GM19328 (cell line): Measurements from ENCODE around the gene POLR3G.

ENCODE experiments used
- ATAC-seq: cut with Tn5 transposase; IDR thresholded peaks from one replicate; pipeline ENCODE4 v1.9.1; 2021; ENCODE audit warnings: mild to moderate bottlenecking, moderate library complexity; ENCODE audit not compliant: unreplicated experiment

Gene POLR3G, protein sequence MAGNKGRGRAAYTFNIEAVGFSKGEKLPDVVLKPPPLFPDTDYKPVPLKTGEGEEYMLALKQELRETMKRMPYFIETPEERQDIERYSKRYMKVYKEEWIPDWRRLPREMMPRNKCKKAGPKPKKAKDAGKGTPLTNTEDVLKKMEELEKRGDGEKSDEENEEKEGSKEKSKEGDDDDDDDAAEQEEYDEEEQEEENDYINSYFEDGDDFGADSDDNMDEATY

DNA sequence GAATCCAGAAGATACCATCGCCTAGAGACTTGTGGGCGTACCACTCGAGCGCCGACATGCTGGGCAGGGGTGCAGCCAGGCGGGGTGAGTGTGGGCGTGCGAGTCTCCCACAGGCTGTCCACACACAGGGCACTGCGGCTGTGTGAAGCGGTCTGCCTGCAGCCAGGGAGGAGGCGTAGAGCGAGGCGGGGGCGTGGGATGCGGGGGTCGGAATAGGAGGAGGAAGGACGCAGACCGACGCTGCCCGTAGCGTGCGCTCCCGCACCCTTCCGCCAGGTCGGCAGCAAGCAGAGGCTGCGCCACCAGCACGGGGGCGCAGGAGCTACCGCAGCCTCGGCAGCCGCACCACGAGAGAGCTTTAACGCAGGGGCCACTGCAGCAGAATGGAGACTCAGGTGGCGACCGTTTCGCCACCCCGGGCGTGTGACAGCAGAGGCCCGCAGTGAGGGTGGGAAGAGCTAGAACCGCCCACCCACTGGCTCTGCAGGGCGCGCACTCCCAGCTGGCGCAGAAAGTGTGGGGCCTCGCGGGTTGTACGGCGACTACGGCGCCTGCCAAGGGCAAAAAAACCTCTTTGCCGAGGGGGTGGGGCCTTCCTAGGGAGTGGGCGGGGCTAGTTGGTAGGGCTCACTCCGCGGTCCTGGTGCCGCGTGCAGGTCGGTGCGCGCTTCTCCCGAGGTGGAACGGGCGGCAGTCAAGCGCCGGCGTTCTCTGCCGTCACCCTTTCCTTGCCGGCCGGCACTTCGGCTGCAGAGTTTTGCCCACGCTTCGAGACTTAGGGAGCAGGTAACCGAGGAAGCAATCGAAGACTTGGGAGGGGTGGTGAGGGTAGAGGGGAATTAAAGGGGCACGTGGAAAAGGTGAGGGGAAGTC lies at the start of gene POLR3G, which contains the start of gene MBLAC2:
Gene POLR3G (plus strand): TSS at position 630 of the 873 bp plus-strand sequence. CDS start 10,704 bp downstream, outside the sequence.
Gene MBLAC2 (minus strand): TSS at position 537 of the 873 bp plus-strand sequence. CDS start 479 bp downstream, at position 58.
- ATAC-seq: peak; percentile 87

DNA sequence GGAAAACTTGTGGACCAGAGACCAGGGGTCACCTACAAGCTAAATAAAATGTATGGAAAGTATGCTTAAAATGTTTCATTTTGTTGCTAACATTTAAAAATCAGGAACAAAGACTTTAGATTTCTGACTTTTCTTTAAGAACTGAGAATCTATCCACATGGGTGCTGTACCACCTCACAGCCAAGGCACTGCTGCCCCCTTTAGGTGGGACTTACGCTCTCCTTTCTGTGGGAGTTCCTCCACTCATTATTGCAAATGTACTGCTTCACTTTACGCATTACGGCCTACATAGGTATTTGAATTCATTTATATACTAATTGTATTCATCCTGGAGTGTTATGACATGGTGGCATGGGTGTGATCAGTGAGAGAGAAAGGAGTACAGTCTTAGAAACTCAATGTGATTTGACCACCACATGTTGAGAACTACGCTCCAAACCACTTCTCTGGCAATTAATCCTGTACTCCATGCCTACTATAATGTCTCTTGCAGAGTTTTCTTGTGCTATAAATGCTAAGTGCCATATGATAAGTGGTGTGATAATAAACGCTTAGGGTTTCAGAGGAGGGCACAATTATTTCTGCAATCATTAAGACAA lies 40.4 kb upstream of the POLR3G start:
- ATAC-seq: peak; percentile 56

DNA sequence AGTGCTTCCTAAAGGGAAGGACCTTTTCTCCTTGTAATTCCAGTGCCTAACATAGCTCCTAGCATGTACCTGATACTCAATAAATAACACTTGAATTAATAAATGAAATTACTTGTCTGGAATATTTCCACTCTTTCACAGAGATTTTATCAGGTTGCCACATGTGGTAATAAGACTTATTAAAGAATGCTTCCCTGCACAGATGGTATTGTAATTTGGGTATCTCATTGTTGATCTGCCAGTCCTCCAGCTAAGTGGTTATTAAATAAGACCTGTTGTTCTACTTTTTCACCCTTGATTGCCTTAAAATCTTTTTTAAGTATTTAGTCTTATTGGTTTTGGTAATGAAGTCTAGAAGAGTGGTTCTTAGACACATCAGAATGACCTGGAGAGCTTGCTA lies 37.0 kb upstream of the POLR3G start:
- no peak for ATAC-seq

- ATAC-seq: no peak
These were observed 36.6 kb upstream of the POLR3G start for GRCh38 chr5:90438100-90438499.

GRCh38 chr5:90440644-90441043 lies 34.0 kb upstream of the POLR3G start:
- ATAC-seq: no peak

- no peak for ATAC-seq
These were observed 27.7 kb upstream of the POLR3G start for GRCh38 chr5:90446961-90447360.

DNA sequence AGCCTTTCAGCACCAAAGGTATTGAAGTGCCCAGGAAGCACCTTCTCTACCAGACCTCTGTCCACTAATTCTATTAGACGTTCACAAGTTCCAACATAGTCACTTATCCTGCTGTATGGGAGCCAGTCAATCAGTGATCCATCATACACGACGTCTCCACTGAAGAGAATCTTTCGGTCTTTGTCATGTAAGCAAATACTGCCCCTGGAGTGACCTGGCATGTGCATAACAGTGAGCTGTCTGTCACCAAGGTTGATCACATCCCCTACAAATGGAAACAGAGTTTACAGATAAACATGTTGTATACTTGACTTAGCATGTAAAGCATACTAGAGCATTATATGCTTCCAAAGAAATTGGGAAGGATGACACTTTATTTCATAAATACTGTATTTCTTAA lies 13.4 kb upstream of the POLR3G start:
- no peak for ATAC-seq

- no peak for ATAC-seq
These were observed 1.8 kb upstream of the POLR3G start for GRCh38 chr5:90472783-90473395.

DNA sequence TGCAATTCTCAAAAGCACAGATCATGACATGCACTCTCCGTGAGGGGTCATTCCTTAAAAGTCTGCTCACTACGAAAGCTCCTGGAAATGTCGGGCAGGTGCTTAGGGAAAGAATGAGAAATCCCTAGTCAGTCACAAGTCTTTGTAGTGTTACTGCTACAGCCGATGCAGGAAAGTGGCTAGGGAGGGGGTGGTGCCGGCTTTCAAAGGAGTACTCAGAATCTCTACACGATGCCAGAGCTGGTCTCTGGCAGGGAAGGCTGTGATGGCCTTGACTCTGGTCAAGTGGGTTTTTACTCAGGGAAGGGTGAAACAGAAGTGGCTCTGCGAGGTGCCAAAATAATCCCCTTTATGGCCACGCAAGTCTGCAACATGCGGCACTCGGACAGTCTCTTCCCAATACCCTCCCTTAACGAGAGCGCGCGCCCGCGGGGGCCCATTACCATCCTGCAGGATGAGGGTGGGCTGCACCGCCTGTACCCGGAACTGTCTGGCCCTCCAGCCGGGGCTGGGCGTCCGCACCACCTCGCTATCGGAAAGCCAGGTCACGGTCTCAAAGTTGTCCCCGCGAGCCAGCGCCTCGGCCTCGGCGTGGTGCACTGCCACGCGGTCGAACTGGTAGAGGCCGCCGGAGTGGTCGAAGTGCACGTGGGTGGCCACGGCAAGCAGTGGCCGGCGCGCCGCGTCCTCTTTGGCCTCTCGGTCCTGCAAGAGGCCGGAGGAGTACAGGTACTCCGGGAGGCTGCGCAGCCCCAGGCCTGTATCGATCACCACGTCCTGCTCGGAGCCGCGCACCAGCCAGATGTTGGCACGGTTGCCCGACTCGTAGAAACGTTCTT lies 1.0 kb upstream of the POLR3G start:
- peak; percentile 7 for ATAC-seq

DNA sequence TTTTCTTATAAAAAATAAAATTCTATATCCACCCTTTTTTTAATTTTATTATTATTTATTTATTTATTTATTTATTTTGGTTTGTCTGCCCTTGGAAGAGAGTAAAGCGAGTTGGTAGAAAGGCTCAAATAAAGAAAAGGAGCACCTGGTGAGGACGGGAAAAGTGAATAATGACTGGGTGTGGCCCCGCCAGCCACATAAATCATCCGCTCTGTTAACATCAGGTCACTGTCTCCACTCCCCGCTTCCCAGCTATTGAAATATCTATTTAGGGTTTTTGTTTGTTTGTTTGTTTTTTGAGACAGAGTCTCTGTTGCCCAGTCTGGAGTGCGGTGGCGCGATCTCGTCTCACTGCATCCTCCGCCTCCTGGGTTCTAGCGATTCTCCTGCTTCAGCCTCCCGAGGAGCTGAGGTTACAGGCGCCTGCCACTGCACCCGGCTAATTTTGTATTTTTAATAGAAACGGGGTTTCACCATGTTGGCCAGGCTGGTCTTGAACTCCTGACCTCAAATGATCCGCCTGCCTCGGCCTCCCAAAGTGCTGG lies 844 bp downstream of the POLR3G start:
- no peak for ATAC-seq

DNA sequence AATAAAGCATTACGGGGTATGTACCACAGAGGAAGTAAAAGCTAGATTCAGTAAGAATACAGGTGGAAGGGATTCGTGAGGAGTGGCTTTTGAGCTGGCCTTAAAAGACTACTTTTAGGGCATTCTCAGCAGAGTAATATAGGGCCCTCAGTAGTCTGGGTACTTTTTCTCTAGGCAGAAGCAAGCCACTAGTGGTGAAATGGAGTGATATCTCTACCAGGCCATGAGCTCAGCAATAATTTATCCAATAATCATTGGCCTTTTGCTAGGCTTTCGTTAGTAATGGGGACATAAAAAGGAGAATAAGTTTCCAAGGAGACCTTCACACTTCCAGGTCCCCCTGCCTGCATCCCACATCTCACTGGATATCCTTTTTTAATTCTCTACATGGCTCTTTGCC lies 1.7 kb downstream of the POLR3G start:
- no peak for ATAC-seq

DNA sequence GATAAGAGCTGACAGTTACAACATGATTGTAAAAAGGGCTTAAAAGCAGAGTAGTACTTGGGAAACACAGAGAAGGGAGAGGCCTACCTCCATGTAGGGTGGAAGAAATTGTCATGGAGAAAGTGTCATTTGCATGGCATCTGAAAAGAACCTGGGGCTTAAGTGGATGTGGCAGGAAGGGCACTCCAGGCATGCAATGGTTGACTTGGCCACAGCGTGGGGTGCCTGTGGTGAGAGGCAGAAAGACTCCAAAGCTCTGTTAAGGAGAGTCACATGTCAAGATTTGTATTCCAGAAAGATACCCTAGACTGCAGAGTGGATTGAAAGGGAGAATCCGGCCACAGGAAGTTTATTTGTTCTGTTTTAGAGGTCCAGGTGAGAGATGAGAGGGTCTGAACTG lies 2.4 kb downstream of the POLR3G start:
- ATAC-seq: no peak

DNA sequence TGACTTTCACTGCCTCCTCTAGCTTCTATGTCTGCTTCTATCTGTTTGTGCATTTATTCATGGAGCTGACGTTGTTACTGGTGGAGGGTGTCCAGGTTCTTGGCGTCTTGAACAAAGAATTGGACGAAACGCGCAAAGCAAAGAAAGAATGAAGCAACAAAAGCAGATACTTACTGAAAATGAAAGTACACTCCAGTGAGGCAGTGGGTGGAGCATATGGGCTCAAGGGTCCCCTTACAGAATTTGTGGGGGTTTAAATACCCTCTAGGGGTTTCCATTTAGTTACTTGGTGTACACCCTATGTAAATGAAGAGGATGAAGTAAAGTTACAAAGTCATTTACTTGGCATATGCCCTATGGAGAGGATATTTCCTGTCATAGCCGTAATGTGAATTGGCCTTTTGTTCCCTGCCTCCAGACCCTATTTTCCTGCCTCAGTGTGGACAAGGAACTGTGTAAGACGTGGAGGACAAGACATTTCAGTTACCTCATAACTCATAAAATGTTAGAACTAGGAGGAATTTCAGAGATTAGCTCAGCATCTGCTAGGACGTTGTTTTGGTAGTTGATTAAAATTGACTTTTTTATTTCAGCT lies 3.1 kb downstream of the POLR3G start:
- no peak for ATAC-seq

GRCh38 chr5:90479611-90480385 lies 5.1 kb downstream of the POLR3G start:
- no peak for ATAC-seq

DNA sequence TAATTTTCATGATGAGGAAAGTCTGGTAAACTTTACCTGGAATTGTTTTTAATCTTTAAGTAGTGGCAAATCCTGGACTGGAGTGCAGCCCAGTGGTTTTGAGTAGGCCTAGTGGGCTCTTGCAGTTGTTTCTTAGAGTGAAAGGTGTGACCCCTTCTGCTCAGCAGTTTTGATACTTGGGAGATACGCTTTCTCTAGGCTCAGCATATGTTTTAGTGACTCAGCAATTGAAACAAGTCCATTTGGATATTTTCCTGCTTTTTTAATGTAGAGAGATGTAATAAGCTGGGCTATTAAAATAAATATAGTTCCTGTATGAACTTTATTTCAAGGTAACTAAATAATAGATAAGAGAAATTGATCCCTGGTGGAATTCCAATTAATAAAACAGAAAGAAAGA lies 6.0 kb downstream of the POLR3G start:
- no peak for ATAC-seq

- no peak for ATAC-seq
These were observed 8.5 kb downstream of the POLR3G start for GRCh38 chr5:90483206-90483605.

DNA sequence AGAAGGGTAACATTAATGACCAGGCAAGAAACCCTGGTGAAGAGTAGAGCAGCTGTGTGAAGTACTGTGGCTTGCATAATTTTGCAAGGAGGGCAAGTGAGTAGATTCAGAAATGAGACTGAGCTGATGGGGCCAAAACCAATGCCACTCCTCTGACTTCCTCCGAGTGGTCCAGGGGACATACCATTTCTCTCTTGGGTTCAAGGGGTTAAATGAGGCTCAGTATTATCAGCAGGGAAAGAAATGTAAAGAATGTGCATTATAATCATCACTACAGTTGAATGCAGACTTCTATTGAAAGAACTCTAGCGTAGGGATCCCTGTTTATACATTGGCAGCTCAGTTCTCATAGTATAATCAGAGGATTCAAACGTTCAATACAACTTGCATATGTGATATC lies 9.9 kb downstream of the POLR3G start:
- ATAC-seq: no peak

DNA sequence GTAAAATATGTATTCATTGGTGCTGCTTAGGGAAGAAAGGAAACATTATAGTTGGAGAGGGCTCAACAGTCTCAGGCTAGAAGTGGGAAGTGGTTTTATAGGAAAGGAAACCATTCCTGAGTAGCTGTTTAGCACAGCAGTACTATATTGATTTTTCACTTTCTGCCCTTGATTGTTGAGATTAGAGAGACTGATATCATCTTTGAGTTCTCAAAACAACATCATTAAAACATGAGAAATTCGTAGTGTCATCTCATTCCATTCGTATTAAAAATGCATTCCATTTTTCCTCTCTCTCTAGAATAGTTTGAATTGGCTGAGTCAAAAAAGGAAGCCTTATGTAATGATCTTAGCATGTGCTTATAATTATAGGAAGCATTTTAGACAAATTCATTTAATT lies 14.1 kb downstream of the POLR3G start:
- ATAC-seq: no peak

GRCh38 chr5:90494043-90494442 lies 19.4 kb downstream of the POLR3G start:
- no peak for ATAC-seq
